Spleen (tissue), 7 donors: ENCODE results near the gene JMJD1C.

Source experiments
- POLR2A ChIP-seq, 3 donors: fragments of 450-650 bp; IDR thresholded peaks; one replicate each; pipeline ENCODE4 v1.5.1; 2017; ENCODE audit warnings: antibody characterized with exemption in 3 of 3, mild to moderate bottlenecking in 1 of 3
- POLR2AphosphoS5 ChIP-seq, 3 donors: sonication (generic); formaldehyde crosslinking; IDR thresholded peaks; one replicate each; pipeline ENCODE4 v1.5.1; 2017; ENCODE audit warnings: antibody characterized with exemption in 3 of 3
- TF ChIP-seq, protein P1 (sequence below), 11 experiments: fragments of 200-600 bp in 7 of 11; fragments of 450-650 bp in 4 of 11; sonication (generic) in 4 of 11; IDR thresholded peaks in 8 of 11; conservative IDR thresholded peaks in 3 of 11; 1 replicate in 7 of 11; 2 replicates in 4 of 11; pipeline versions ENCODE4 v1.4.0 to v1.8.0; 2016 to 2021; ENCODE audit warnings: antibody characterized with exemption in 11 of 11, inconsistent platforms in 4 of 11, mild to moderate bottlenecking in 1 of 11
- donor health status: DM: no; HTN: no; CAD: no; lungs with moderate emphysema.
- donor health status: DM: no; HTN: no; CAD: no.
- donor health status: DM: no; HTN: no; CAD: no.

DNA sequence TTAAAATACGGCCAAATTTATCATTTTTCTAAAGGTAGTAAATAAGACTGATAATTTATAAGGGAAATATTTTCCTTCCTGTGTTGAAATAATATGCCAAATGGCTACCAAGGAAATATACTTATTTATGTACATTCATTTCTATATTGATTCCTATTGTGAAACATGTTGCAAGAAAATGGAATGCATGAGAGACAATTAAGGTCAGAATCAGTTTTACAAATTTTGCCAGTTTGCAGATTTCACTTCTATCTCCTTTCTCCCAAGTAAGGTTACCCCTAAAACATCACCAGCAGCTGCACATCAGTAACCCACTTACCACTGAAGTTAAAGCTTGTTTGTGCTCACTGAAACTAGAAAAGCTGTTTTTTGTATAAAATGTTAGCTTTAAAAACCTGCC lies 36.2 kb upstream of the JMJD1C start:
- TF ChIP-seq, protein P1, sequence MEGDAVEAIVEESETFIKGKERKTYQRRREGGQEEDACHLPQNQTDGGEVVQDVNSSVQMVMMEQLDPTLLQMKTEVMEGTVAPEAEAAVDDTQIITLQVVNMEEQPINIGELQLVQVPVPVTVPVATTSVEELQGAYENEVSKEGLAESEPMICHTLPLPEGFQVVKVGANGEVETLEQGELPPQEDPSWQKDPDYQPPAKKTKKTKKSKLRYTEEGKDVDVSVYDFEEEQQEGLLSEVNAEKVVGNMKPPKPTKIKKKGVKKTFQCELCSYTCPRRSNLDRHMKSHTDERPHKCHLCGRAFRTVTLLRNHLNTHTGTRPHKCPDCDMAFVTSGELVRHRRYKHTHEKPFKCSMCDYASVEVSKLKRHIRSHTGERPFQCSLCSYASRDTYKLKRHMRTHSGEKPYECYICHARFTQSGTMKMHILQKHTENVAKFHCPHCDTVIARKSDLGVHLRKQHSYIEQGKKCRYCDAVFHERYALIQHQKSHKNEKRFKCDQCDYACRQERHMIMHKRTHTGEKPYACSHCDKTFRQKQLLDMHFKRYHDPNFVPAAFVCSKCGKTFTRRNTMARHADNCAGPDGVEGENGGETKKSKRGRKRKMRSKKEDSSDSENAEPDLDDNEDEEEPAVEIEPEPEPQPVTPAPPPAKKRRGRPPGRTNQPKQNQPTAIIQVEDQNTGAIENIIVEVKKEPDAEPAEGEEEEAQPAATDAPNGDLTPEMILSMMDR (IDR thresholded peaks at IDR 0.05 in 8 of 11, conservative IDR thresholded peaks at IDR 0.05 in 3 of 11), result no peak
- TF ChIP-seq POLR2A (IDR thresholded peaks at IDR 0.05), result no peak
- no peak for TF ChIP-seq POLR2AphosphoS5 (IDR thresholded peaks at IDR 0.05)
